ENCODE measurements around the gene CDSN. TPM values are rescaled to one million over a fixed set of nuclear protein-coding genes. Genes with fewer than 3 reads are reported as not detected.

Gene CDSN
- total RNA-seq, 2 experiments from 2014 or later, result not detected

DNA sequence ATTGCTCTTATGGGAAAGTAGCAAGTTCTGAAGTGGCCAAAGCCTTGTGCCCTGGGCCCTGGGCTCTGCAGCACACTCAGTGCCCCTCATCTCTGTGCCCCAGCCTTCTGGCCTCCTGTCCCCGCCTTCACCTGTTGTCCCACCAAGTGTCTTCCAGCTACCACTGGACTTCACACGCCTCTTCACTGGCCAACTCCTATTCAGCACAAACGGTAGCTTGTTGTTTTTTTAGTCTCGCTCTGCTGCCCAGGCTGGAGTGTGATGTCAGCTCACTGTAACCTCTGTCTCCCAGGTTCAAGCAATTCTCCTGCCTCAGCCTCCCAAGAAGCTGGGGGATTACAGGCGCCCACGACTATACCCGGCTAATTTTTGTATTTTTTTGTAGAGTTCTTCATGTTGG is 32.5 kb upstream of the CDSN start:
- ChIA-PET POLR2A (no interaction called here), CTCF (interaction anchor here (0.6 kb wide), 1 partner anchor 407 kb away, joined by 3 read pairs; no protein-coding TSS in a partner anchor)

GRCh38 chr6:31149827-31150447 is 29.7 kb upstream of the CDSN start:
- CTCF ChIA-PET, result interaction anchor here (0.5 to 2.1 kb wide), 2 partner anchors 11 to 413 kb away, joined by 3 to 6 read pairs; partner anchors contain the start of gene PSORS1C2
- POLR2A ChIA-PET, result no interaction called here

DNA sequence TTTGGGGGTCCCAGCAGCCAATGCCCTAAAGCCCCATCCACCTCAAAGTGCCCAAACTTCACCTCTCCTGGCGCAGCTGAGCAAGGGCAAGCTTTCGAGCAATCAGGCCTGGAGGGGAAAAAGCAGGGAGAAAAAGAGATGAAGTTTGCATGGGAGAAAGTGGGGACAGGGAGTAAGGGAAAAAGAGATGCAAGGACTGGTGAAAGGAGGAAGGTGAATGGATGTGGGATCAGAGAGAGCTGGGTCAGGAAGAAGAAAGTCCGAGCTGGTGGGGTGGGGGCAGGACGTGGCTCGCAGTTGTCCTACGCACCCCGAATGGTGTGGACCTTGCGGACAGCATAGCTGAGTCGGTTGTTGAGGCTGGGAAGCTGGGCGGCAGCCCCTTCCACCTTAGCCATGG is 25.1 kb upstream of the CDSN start:
- POLR2A ChIA-PET, result no interaction called here
- CTCF ChIA-PET, result no interaction called here

- ChIA-PET CTCF (no interaction called here), POLR2A (no interaction called here)
These were observed 24.7 kb upstream of the CDSN start for GRCh38 chr6:31144970-31145340.

- CTCF ChIA-PET, result interaction anchor here (1.5 kb wide), 1 partner anchor 14 kb away, joined by 6 read pairs; no protein-coding TSS in a partner anchor
- POLR2A ChIA-PET, result no interaction called here
These were observed 24.2 kb upstream of the CDSN start for GRCh38 chr6:31144296-31144969.

GRCh38 chr6:31143148-31143547 is 22.9 kb upstream of the CDSN start:
- POLR2A ChIA-PET, result no interaction called here

GRCh38 chr6:31142361-31142761 is 22.1 kb upstream of the CDSN start:
- ChIA-PET CTCF (interaction anchor here (1.1 to 1.3 kb wide), 2 partner anchors 18 to 50 kb away, joined by 3 to 5 read pairs; no protein-coding TSS in a partner anchor), POLR2A (no interaction called here)

More at GRCh38 chr6:31143148-31143547, 22.9 kb upstream of the CDSN start:
- CTCF ChIA-PET, result interaction anchor here (1.5 kb wide), 1 partner anchor 13 kb away, joined by 6 read pairs; no protein-coding TSS in a partner anchor

GRCh38 chr6:31140643-31141042 is 20.4 kb upstream of the CDSN start:
- ChIA-PET POLR2A (no interaction called here), CTCF (no interaction called here)

- ChIA-PET POLR2A (no interaction called here), CTCF (interaction anchor here (0.9 to 3.2 kb wide), 3 partner anchors 11 to 236 kb away, joined by 3 to 18 read pairs (median 6); no protein-coding TSS in a partner anchor)
These were observed 19.4 kb upstream of the CDSN start for GRCh38 chr6:31139599-31139998.

DNA sequence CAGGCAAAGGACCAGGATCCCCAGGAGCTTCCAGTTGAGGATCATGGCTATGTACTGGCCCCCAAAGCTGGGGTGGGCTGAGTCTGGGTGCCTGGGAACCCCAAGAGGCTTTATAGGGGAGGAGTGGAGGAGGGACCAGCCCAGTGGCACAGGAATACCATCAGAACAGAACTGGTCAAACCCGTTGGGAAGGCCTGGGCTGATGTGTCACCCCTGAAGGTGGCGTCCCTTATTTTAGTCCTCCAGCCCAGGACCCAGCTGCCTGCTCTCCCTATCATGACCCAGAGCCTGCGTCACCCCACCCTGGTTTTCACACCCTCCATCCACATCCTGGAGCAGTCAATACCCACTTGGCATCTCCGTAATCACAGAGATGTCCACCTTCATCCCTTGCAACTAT is 18.7 kb upstream of the CDSN start, which contains the start of gene PSORS1C2:
Gene PSORS1C2, minus strand, starts transcription at position 85 of the 400 bp plus-strand sequence. Its CDS starts 40 bp downstream, at position 45.
- CTCF ChIA-PET, result interaction anchor here (0.6 to 3.2 kb wide), 6 partner anchors 8 to 236 kb away, joined by 3 to 18 read pairs (median 4); no protein-coding TSS in a partner anchor
- POLR2A ChIA-PET, result no interaction called here

DNA sequence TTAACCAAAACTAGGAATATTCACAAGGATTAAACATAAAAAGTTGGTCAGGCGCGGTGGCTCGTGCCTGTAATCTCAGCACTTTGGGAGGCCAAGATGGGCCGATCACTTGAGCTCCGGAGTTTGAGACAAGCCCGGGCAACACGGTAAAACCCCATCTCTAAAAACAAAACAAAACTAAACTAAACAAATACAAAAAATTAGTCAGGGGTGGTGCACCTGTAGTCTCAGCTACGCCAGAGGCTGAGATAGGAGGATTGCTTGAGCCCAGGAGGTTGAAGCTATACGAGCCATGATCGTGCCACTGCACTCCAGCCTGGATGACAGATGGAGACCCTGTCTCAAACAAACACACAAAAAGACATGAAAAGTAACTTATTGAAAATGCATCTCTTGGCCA is 15.5 kb upstream of the CDSN start:
- ChIA-PET CTCF (interaction anchor here (0.8 to 1.3 kb wide), 2 partner anchors 8 to 231 kb away, joined by 3 to 4 read pairs; no protein-coding TSS in a partner anchor), POLR2A (no interaction called here)

GRCh38 chr6:31132806-31133205 is 12.6 kb upstream of the CDSN start:
- ChIA-PET POLR2A (interaction anchor here (0.5 to 0.7 kb wide), 3 partner anchors 177 to 379 kb away, joined by 4 to 6 read pairs (median 4); no protein-coding TSS in a partner anchor), CTCF (interaction anchor here (0.5 to 1.5 kb wide), 2 partner anchors 56 to 60 kb away, joined by 3 to 5 read pairs; no protein-coding TSS in a partner anchor)

- POLR2A ChIA-PET, result no interaction called here
These were observed 11.3 kb upstream of the CDSN start for GRCh38 chr6:31131595-31131994.

DNA sequence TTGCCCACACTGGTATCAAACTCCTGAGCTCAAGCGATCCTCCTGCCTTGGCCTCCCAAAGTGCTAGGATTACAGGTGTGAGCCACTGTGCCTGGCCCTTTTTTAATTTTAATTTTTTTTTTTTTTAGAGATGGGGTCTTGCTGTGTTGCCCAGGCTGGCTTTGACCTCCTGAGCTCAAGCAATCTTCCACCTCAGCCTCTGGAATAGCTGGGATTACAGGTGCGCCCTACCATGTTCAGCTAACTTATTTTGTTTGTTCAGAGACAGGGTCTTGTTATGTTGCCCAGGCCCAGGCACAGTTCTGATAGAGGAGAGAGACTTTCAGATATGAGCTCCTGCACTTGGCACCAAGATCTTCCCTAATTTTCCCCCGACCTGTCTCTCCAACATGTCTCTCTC is 10.5 kb upstream of the CDSN start:
- ChIA-PET CTCF (interaction anchor here (1.1 to 1.8 kb wide), 4 partner anchors 13 to 268 kb away, joined by 3 to 6 read pairs (median 4); no protein-coding TSS in a partner anchor), POLR2A (interaction anchor here (0.7 kb wide), 1 partner anchor 49 kb away, joined by 7 read pairs; no protein-coding TSS in a partner anchor)

More at GRCh38 chr6:31131595-31131994, 11.3 kb upstream of the CDSN start:
- CTCF ChIA-PET, result no interaction called here

GRCh38 chr6:31129130-31129529 is 8.9 kb upstream of the CDSN start:
- ChIA-PET POLR2A (no interaction called here), CTCF (interaction anchor here (0.6 to 1.8 kb wide), 4 partner anchors 8 to 248 kb away, joined by 3 to 6 read pairs (median 5); no protein-coding TSS in a partner anchor)

DNA sequence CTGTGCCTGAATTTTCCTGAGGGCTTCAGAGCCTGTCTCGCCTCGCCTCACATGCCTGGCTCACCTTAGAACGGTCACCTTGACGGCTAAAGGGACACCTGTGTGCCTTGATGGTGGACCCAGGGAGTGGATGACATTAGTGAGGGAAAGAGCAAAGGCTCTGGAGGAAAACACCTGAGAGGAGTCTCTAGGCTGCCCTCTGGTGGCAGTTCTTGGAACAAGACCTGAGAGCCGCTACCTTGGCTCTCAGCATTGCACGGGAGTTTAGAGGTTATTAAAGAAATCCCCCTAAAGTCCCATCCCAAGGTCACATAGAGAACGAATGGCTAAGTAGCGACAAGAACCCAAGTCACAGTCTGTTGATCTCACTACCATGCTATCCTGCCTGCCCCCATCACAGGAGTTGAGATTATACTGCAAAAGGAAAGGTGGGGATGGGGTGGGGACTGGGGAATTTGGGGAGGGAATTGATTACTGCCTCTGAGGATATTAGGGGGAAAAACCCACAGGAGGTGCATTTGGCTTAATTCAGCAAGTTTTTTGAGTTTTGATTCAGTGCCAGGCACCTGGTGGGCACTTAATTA is 7.9 kb upstream of the CDSN start:
- POLR2A ChIA-PET, result no interaction called here
- CTCF ChIA-PET, result interaction anchor here (0.6 to 1.8 kb wide), 6 partner anchors 8 to 376 kb away, joined by 3 to 6 read pairs (median 4); no protein-coding TSS in a partner anchor

DNA sequence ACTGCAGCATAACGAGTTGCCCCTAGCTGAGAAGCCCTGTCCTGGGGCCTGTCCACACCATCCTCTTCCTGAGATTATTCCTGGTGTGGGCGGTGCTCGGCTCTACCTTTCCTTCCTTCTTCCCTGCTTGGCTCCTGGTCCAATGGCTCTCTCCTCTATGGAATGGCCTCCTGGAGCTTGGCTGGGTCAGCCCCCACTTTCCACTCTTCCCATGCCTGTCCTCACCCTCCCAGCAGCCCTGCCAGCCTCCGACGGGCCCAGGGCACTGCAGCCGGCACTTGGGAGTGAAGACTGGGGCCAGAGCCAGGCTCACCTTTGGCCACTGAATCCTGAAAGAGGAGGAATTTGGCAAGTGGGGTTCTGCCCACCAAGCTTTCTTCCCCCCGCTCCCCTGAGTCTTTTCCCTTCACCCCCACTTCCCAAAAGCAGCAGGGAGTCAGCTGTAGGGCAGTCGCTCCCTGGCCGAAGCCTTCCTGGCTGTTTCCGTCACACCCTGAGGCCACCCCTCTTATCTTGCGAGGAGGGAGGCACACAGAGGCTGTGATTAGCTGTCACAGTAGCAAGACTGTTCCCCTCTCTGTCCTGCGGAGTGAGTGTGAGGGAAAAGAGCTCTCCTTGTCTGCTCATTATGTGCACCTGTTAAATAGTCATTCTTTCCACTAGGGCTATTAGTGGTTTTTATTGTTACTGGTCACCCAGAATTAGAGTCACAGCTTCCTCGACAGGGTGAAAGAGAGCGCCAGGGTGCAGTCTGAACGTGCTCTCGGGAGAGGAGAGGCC is 6.3 kb upstream of the CDSN start:
- ChIA-PET POLR2A (no interaction called here), CTCF (interaction anchor here (0.6 to 1.4 kb wide), 5 partner anchors 11 to 374 kb away, joined by 3 read pairs; no protein-coding TSS in a partner anchor)

DNA sequence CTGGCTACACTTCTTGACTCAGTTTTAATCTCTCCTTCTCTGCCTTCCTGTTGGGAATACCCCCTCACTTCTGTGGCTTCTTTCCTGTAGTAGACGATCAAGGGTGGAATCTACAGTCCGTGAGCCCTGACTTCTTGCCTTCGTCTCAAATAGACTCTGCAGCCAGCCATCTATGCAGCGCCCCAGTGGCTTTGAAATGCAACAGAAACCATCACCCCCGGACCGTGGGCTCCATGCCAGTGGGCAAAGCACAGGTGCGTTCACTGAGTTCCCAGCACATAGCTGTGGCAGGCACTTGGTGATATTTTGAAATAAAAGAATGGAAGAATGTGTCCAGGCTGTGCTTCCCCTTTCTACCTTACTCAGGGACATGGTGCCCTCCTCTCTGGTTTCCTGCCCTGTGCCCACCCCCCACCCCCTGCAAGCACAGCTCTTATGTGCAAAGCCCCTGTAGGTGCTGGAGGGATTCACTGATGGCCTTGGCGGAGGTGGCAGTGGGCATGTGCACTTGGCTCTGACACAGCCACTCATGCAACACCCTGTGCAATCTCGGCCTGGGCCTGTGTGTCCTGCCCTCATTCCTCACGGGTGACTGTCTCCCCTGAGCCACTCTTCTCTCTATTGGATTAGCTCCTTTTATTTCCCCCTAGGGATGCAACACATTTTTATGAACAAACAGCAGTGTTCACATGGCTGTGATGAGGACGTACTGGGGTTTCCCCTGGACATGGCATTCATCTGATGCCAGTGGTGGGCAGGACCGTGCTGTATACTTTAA is 5.5 kb upstream of the CDSN start:
- CTCF ChIA-PET, result interaction anchor here (0.6 to 1.1 kb wide), 2 partner anchors 12 to 241 kb away, joined by 3 read pairs; no protein-coding TSS in a partner anchor
- POLR2A ChIA-PET, result no interaction called here

Measured in activated CD8-positive, alpha-beta memory T cell treated with anti-CD3 and anti-CD28 coated beads for 36 hours (primary cell).